H4 (cell line): ENCODE measurements around the gene UTP3. TPM values are rescaled to one million over a fixed set of nuclear protein-coding genes. Genes with fewer than 3 reads are reported as not detected.
A peak's percentile ranks its signal among the peaks of the same experiment; 100 is the strongest.
"Not testable (repeated sequence)": the region's sequence is repeated elsewhere in the genome, so short reads cannot be mapped to it uniquely, and the experiment has no call there.

ENCODE experiments used
- DNase-seq: peaks from one replicate; pipeline ENCODE4 v3.0.0-alpha.2; 2015; ENCODE audit warnings: low spot score
- total RNA-seq: library from RNA; depleted of rRNA; stranded (reverse); fragments of >200 nt; shearing (Covaris generic); gene quantifications from 2 replicates; pipeline ENCODE4 v1.2.3, GENCODE V29; 2014

UTP3 gene
- total RNA-seq, 1 experiment from 2014 or later, result 23.6 TPM

- no peak for DNase-seq
Measured at GRCh38 chr4:70687392-70687791, 940 bp upstream of the UTP3 start.

- DNase-seq, result no peak
Measured at GRCh38 chr4:70688795-70689231, 481 bp downstream of the UTP3 start.

GRCh38 chr4:70691661-70692060 is 3.3 kb downstream of the UTP3 start:
- no peak for DNase-seq

- not testable (repeated sequence) for DNase-seq
Measured at GRCh38 chr4:70694633-70695032, 6.3 kb downstream of the UTP3 start.

GRCh38 chr4:70698435-70698834 is 10.1 kb downstream of the UTP3 start:
- not testable (repeated sequence) for DNase-seq

- no peak for DNase-seq
Measured at GRCh38 chr4:70700712-70701111, 12.4 kb downstream of the UTP3 start.

GRCh38 chr4:70701271-70701670 is 12.9 kb downstream of the UTP3 start:
- no peak for DNase-seq

- DNase-seq, result not testable (repeated sequence)
Measured at GRCh38 chr4:70702592-70702991, 14.3 kb downstream of the UTP3 start.

GRCh38 chr4:70703619-70704214 is 15.4 kb downstream of the UTP3 start:
- peak; percentile 24 for DNase-seq

GRCh38 chr4:70704215-70704930 is 16.0 kb downstream of the UTP3 start:
- DNase-seq, result peak; percentile 55

GRCh38 chr4:70704931-70705182 is 16.5 kb downstream of the UTP3 start:
- DNase-seq, result no peak

- DNase-seq, result peak; percentile 60
Measured at GRCh38 chr4:70705183-70706043, 17.1 kb downstream of the UTP3 start.

GRCh38 chr4:70706044-70706461 is 17.7 kb downstream of the UTP3 start:
- no peak for DNase-seq

GRCh38 chr4:70706516-70706915 is 18.2 kb downstream of the UTP3 start:
- no peak for DNase-seq

- DNase-seq, result no peak
Measured at GRCh38 chr4:70709611-70710205, 21.4 kb downstream of the UTP3 start.

- no peak for DNase-seq
Measured at GRCh38 chr4:70711599-70711998, 23.3 kb downstream of the UTP3 start.

GRCh38 chr4:70712150-70712549 is 23.8 kb downstream of the UTP3 start:
- DNase-seq, result no peak

- no peak for DNase-seq
Measured at GRCh38 chr4:70712604-70713452, 24.5 kb downstream of the UTP3 start.

- no peak for DNase-seq
Measured at GRCh38 chr4:70713453-70714078, 25.2 kb downstream of the UTP3 start.

- peak; percentile 15 for DNase-seq
Measured at GRCh38 chr4:70714079-70714887, 26.0 kb downstream of the UTP3 start.
